ENCODE data around the gene CYP27A1.

DNA sequence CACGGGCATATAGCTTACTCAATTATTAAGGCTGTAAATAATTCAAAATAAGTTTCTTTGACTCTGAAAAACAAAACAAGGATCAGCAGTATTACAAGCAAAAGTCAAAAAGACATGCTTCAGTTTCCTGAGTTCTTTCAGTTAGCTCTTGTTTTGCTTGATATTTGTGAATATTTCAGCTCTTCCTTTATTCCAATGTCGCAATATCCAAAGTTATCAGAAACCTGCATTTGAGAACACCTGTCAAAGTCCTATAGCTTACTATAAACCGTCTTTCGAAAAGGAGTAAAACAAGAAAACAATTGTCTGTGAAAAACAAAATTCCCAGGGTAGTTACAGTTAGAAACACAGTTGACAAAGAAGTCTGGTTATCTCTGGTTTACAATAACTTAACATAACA, 14.7 kb downstream of the CYP27A1 start:
- TF ChIP-seq, protein P1, sequence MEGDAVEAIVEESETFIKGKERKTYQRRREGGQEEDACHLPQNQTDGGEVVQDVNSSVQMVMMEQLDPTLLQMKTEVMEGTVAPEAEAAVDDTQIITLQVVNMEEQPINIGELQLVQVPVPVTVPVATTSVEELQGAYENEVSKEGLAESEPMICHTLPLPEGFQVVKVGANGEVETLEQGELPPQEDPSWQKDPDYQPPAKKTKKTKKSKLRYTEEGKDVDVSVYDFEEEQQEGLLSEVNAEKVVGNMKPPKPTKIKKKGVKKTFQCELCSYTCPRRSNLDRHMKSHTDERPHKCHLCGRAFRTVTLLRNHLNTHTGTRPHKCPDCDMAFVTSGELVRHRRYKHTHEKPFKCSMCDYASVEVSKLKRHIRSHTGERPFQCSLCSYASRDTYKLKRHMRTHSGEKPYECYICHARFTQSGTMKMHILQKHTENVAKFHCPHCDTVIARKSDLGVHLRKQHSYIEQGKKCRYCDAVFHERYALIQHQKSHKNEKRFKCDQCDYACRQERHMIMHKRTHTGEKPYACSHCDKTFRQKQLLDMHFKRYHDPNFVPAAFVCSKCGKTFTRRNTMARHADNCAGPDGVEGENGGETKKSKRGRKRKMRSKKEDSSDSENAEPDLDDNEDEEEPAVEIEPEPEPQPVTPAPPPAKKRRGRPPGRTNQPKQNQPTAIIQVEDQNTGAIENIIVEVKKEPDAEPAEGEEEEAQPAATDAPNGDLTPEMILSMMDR (IDR thresholded peaks at IDR 0.05), result no peak
- no peak for TF ChIP-seq POLR2A (IDR thresholded peaks at IDR 0.05)
